GM21825 (cell line): Measurements from ENCODE around the gene RPRD1B.
A peak's percentile ranks its signal among the peaks of the same experiment; 100 is the strongest.

ENCODE experiments used
- ATAC-seq: cut with Tn5 transposase; IDR thresholded peaks from one replicate; pipeline ENCODE4 v1.9.1; 2021; ENCODE audit warnings: mild to moderate bottlenecking, moderate library complexity; ENCODE audit not compliant: unreplicated experiment

The RPRD1B gene

GRCh38 chr20:38033330-38034107, at the start of gene RPRD1B, which contains the start of gene TTI1:
Gene RPRD1B, plus strand, starts transcription at chr20:38033746. Its CDS starts 202 bp downstream, at chr20:38033948.
Gene TTI1, minus strand, starts transcription at chr20:38033456. Its CDS starts 19,640 bp downstream, at chr20:38013816.
- ATAC-seq: peak; percentile 67

- ATAC-seq: no peak
Observed at GRCh38 chr20:37984018-37984785, 49.3 kb upstream of the RPRD1B start.

- ATAC-seq: no peak
Observed at GRCh38 chr20:37986044-37986858, 47.3 kb upstream of the RPRD1B start.

- no peak for ATAC-seq
Observed at GRCh38 chr20:37986873-37987601, 46.5 kb upstream of the RPRD1B start.

- no peak for ATAC-seq
Observed at GRCh38 chr20:37987602-37988290, 45.8 kb upstream of the RPRD1B start.

- no peak for ATAC-seq
Observed at GRCh38 chr20:37988306-37988954, 45.1 kb upstream of the RPRD1B start.

- ATAC-seq: no peak
Observed at GRCh38 chr20:37989601-37990295, 43.8 kb upstream of the RPRD1B start.

- peak; percentile 81 for ATAC-seq
Observed at GRCh38 chr20:37990571-37991151, 42.9 kb upstream of the RPRD1B start.

GRCh38 chr20:37991157-37991866, 42.2 kb upstream of the RPRD1B start:
- no peak for ATAC-seq

GRCh38 chr20:37991908-37992307, 41.6 kb upstream of the RPRD1B start:
- no peak for ATAC-seq

- no peak for ATAC-seq
Observed at GRCh38 chr20:37992802-37993409, 40.6 kb upstream of the RPRD1B start.

GRCh38 chr20:37994512-37994911, 39.0 kb upstream of the RPRD1B start:
- no peak for ATAC-seq

- no peak for ATAC-seq
Observed at GRCh38 chr20:37995856-37996605, 37.5 kb upstream of the RPRD1B start.

- no peak for ATAC-seq
Observed at GRCh38 chr20:37997516-37997915, 36.0 kb upstream of the RPRD1B start.

GRCh38 chr20:37999526-38000263, 33.9 kb upstream of the RPRD1B start:
- no peak for ATAC-seq

GRCh38 chr20:38000293-38000692, 33.3 kb upstream of the RPRD1B start:
- no peak for ATAC-seq
